HG03469 (cell line): Measurements from ENCODE around the gene CLDN11.

ENCODE experiments used
- ATAC-seq: cut with Tn5 transposase; IDR thresholded peaks from one replicate; pipeline ENCODE4 v1.9.1; 2021; ENCODE audit warnings: mild to moderate bottlenecking, moderate library complexity, moderate number of reproducible peaks; ENCODE audit not compliant: unreplicated experiment

The CLDN11 gene

GRCh38 chr3:170470063-170471016 is 51.7 kb downstream of the CLDN11 start:
- ATAC-seq = no peak

- no peak for ATAC-seq
Observed at GRCh38 chr3:170471149-170471548, 52.5 kb downstream of the CLDN11 start.

DNA sequence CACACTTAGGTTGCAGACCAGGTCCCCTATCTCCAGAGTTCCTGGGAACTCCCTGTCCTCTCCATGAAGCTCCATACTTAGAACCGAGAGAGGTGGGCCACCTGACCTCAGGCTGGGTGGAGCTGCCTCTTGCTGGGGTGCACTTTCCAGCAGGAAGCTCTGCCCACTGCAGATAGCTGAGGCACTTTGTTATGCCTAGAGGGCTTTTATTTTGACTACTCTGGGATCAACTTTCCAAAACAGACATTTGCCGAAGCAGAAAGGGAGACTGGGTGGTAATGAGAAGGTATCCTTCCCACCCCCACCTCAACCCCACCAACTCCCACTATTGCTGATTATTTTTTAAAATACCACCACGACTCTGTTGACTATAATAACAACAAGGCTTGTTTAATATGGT is 54.7 kb downstream of the CLDN11 start:
- ATAC-seq = no peak

DNA sequence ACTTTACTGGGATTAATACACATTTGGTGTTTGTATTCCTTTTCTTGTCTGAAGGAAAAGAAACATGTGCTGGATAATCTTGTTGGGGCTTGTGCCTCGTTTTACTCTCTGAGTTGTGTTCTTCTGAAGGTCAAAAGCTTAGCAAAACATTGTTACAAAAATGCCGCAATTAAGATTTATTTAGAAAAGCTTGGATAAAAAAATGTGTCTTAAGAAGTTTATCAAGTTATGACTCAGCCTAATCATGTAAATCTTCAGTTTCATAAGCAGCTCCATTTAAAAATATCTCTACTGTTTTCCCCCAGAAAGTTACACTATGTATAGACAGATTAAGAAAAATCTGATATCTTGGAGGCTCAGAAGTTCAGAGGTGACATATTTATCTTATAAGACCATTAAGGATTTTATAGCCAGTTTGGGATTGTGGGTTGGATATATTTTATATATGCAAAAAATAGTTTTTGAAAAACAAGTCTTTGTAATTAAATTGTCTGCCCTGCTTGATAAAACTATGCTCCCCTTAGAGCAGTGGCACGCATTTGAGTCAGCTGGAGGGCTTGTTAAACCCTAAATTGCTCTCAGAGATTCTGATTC is 56.5 kb downstream of the CLDN11 start:
- ATAC-seq = no peak

GRCh38 chr3:170476291-170476690 is 57.6 kb downstream of the CLDN11 start:
- ATAC-seq = no peak

- ATAC-seq = no peak
Observed at GRCh38 chr3:170477395-170477794, 58.7 kb downstream of the CLDN11 start.

- no peak for ATAC-seq
Observed at GRCh38 chr3:170480111-170480510, 61.4 kb downstream of the CLDN11 start.

GRCh38 chr3:170482199-170482598 is 63.5 kb downstream of the CLDN11 start:
- ATAC-seq = no peak

DNA sequence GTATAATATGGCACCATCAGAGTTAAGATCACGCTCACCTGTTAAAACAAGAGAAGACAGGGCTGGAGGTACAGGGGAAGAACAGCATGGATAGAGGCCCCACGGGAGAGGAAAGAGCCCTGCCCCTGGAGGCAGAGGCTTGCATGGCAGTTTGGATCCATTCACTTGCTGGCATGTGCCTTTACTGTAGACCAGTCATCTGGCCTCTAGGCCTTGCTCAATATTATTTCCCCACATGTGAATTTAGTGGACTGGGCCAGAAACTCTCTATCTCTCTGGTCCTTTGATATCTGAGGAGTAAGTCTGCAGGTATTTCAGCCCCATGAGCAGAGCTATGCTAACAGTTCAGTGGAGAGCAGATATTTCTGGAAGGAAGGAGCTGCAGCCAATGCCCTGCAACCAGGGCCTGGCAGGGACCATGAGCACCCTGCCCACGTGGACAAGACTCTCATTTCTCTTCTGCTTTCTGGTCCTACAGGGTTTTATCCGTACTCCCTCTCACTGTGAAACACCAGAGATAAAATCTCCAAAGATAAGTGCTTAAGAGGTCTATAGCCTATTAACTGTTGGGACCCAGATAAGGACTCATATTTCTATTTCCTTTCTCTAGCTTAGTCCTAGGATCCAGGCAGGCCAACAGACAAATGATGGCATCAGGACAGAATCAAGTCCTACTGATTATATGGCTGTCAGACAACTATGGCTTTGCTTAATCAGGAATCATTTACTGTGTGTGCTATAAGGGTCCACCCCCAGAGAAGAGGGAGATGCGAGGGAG is 65.0 kb downstream of the CLDN11 start:
- no peak for ATAC-seq
